Endodermal cell (in vitro differentiated cells): ENCODE measurements around the gene RAB3A. TPM values are rescaled to one million over a fixed set of nuclear protein-coding genes. Genes with fewer than 3 reads are reported as not detected.

Experiments
- DNase-seq: peaks from one replicate; pipeline ENCODE4 v3.0.0-alpha.2; 2017
- H3K27ac ChIP-seq: 2 replicates; pipeline ENCODE4 v1.5.1; 2013; ENCODE audit warnings: mild to moderate bottlenecking, low read depth, low read length, moderate library complexity
- H3K27me3 ChIP-seq: 2 replicates; pipeline ENCODE4 v1.6.1; 2013; ENCODE audit warnings: mild to moderate bottlenecking, low read length, moderate library complexity; ENCODE audit not compliant: insufficient read depth, control insufficient read depth, poor library complexity, severe bottlenecking
- H3K36me3 ChIP-seq: 2 replicates; pipeline ENCODE4 v1.7.0; 2013; ENCODE audit warnings: mild to moderate bottlenecking, low read length, moderate library complexity; ENCODE audit not compliant: control insufficient read depth, insufficient read depth
- H3K4me1 ChIP-seq: one replicate; pipeline ENCODE4 v1.7.0; 2013; ENCODE audit warnings: low read length; ENCODE audit not compliant: control insufficient read depth, insufficient read depth
- H3K4me3 ChIP-seq: 2 replicates; pipeline ENCODE4 v1.5.1; 2013; ENCODE audit warnings: mild to moderate bottlenecking, low read length, moderate library complexity
- H3K9ac ChIP-seq: 2 replicates; pipeline ENCODE4 v1.6.1; 2013; ENCODE audit warnings: mild to moderate bottlenecking, low read length, moderate library complexity; ENCODE audit not compliant: poor library complexity, severe bottlenecking; ENCODE audit errors: extremely low read depth
- H3K9me3 ChIP-seq: 2 replicates; pipeline ENCODE4 v1.6.1; 2013; ENCODE audit warnings: mild to moderate bottlenecking, low read length, moderate library complexity; ENCODE audit not compliant: control insufficient read depth
- H3K27ac Mint-ChIP-seq: 2 replicates; pipeline ENCODE4 v1.8.0; 2020; ENCODE audit warnings: mixed read lengths
- H3K27me3 Mint-ChIP-seq: 2 replicates; pipeline ENCODE4 v1.8.0; 2021; ENCODE audit warnings: mild to moderate bottlenecking, mixed read lengths; ENCODE audit not compliant: insufficient read depth
- H3K36me3 Mint-ChIP-seq: 2 replicates; pipeline ENCODE4 v1.8.0; 2020; ENCODE audit warnings: low read depth, mixed read lengths
- H3K4me1 Mint-ChIP-seq: 2 replicates; pipeline ENCODE4 v1.8.0; 2020; ENCODE audit warnings: mixed read lengths
- H3K4me3 Mint-ChIP-seq: 2 replicates; pipeline ENCODE4 v1.8.0; 2020; ENCODE audit warnings: mild to moderate bottlenecking, moderate library complexity, mixed read lengths
- H3K9me3 Mint-ChIP-seq: 2 replicates; pipeline ENCODE4 v1.8.0; 2020; ENCODE audit warnings: mild to moderate bottlenecking, mixed read lengths
- WGBS, 2 experiments: methylation state at CpG; one replicate each; pipeline versions ENCODE4 v1.1.5 to v1.1.7; 2013; ENCODE audit warnings: missing lambda C conversion rate in 2 of 2, mixed read lengths in 1 of 2; ENCODE audit not compliant: insufficient coverage in 1 of 2, insufficient read length in 1 of 2; 5-methylcytosine and 5-hydroxymethylcytosine counted together
- total RNA-seq, 2 donors: library from RNA; stranded (reverse); fragmentation: NEBNext Ultra II Directional in 1 of 2; extraction: Animal tissue kit (Norgen Biotek cat#: 25700) in 1 of 2; gene quantifications; 2 replicates in 1 of 2; 3 replicates in 1 of 2; pipeline ENCODE4 v1.2.1, GENCODE V29; 2021
- TF ChIP-seq, protein P1 (sequence below): fragments of 200-600 bp; sonication (generic); conservative IDR thresholded peaks from 2 replicates; pipeline ENCODE4 v1.5.0; 2021; ENCODE audit warnings: antibody characterized with exemption, mild to moderate bottlenecking

The RAB3A gene
- total RNA-seq, 2 donors from 2014 or later = 3.6 to 3.9 TPM

DNA sequence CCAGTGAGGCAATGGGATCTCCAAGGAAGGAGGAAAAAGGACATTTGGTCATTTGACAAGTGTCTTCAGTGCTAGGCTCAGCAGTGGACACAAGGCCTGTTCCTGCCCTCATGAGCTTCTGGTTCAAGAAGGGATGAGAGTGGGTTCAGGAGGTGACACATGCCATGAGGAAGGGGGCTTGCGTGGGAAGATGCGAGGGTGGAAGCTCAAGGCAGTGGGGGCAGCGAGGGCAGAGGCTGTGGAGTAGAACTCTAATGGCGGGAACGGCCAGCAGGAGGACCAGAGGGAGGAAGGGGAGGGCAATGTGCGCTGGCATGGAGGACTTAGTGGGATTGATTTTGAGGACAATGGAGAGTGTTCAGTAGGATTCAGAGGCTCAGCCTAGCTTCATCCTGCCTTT lies 47.6 kb downstream of the RAB3A start:
- H3K9ac ChIP-seq = no peak overlapping the region
- Mint-ChIP-seq H3K4me3 (no peak overlapping the region), H3K27me3 (no peaks in the 10 kb centered on the region)

DNA sequence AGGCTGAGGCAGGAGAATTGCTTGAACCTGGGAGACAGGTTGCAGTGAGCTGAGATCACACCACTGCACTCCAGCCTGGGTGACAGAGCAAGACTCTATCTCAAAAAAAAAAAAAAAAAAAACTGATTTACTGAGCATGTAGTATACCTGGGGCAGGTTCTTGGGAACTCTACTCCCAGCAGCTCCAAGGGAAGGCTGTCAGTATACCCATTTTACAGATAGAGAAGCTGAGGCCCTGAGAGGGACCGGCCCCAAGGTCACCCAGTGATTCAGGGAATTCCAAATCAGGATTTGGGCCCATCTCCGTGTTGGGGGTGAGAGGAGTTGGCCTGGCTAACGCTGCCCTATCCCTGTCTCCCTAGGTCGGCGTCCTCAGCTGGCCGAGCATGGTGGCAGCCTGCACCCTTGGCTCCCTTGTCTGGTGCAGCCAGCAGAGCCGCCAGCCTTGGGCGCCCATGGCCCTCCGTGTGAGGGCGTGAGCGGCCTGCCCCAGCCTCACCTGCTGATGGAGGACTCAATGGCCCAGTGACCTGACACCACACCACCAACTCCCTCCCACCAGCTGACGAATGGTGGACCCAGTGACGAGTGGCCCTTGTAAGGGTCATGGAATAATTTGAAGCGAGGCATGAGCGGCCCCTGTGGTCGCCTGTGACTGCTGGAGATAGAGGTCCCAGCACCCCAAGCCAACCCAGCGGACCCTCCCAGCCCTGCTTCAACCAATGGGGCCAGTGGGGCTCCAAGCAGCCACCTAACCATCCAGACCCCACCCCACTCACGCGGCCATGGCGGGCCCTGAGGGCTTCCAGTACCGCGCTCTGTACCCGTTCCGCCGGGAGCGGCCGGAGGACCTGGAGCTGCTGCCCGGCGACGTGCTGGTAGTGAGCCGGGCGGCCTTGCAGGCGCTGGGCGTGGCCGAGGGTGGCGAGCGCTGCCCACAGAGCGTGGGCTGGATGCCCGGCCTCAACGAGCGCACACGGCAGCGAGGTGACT lies 48.5 kb downstream of the RAB3A start:
- H3K9ac ChIP-seq = no peak overlapping the region
- no peak overlapping the region for H3K27ac Mint-ChIP-seq
- no peaks in the 10 kb centered on the region for H3K4me1 ChIP-seq
- no peaks in the 10 kb centered on the region for H3K9me3 ChIP-seq
- H3K4me3 ChIP-seq = no peak overlapping the region
- no peaks in the 10 kb centered on the region for H3K27me3 ChIP-seq
- peaks cover 7% of the 10 kb centered on the region for H3K4me1 Mint-ChIP-seq
- DNase-seq = no peak
- H3K27me3 Mint-ChIP-seq = no peaks in the 10 kb centered on the region
- H3K36me3 Mint-ChIP-seq = peaks cover 9% of the 10 kb centered on the region
- 95 to 98% methylated on average over 15 to 43 of the region's 43 CpGs for WGBS, 2 experiments
- no peak overlapping the region for H3K27ac ChIP-seq
- peaks cover 8% of the 10 kb centered on the region for H3K36me3 ChIP-seq
- TF ChIP-seq, protein P1, sequence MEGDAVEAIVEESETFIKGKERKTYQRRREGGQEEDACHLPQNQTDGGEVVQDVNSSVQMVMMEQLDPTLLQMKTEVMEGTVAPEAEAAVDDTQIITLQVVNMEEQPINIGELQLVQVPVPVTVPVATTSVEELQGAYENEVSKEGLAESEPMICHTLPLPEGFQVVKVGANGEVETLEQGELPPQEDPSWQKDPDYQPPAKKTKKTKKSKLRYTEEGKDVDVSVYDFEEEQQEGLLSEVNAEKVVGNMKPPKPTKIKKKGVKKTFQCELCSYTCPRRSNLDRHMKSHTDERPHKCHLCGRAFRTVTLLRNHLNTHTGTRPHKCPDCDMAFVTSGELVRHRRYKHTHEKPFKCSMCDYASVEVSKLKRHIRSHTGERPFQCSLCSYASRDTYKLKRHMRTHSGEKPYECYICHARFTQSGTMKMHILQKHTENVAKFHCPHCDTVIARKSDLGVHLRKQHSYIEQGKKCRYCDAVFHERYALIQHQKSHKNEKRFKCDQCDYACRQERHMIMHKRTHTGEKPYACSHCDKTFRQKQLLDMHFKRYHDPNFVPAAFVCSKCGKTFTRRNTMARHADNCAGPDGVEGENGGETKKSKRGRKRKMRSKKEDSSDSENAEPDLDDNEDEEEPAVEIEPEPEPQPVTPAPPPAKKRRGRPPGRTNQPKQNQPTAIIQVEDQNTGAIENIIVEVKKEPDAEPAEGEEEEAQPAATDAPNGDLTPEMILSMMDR = no peak
- no peaks in the 10 kb centered on the region for H3K9me3 Mint-ChIP-seq
- no peak overlapping the region for H3K4me3 Mint-ChIP-seq

More for the DNA sequence above, 47.6 kb downstream of the RAB3A start:
- TF ChIP-seq, protein P1 = no peak
- DNase-seq = no peak
- no peak overlapping the region for H3K4me3 ChIP-seq
- H3K9me3 ChIP-seq = no peaks in the 10 kb centered on the region
- Mint-ChIP-seq H3K9me3 (no peaks in the 10 kb centered on the region), H3K4me1 (peaks cover 7% of the 10 kb centered on the region), H3K27ac (peak overlapping the region; percentile 50), H3K36me3 (peaks cover 10% of the 10 kb centered on the region)
- WGBS, 2 experiments = 90 to 98% methylated on average over 4 to 5 of the region's 6 CpGs
- H3K36me3 ChIP-seq = peaks cover 8% of the 10 kb centered on the region
- no peaks in the 10 kb centered on the region for H3K4me1 ChIP-seq
- H3K27ac ChIP-seq = no peak overlapping the region
- H3K27me3 ChIP-seq = no peaks in the 10 kb centered on the region

DNA sequence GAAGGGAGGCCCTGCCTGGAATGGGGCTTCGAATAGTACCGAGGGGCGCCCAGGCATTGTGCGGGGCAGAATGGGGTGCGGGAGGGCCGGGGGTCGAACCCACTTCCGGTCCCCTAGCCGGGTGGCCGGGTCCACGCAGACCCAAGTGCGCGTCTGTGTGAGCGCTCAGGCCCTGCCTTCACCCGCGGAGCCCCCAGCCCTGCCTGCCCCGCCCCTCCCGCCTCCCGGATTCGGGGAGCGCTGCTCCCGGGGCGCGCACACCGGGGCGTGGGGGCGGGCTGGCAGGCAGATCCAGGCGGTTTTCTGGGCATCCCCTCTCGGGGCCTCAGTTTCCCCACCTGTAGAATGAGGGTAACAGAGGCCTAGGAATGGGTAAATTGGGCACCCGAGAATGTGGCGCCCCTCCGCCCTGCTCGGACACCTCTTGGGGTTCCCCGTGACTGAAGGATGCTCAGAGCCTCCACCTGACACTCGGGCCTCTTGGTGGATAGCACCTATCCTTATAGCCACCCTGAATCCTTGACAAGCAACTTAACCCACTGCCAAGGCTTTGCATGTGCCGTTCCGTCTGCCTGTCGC lies 50.2 kb downstream of the RAB3A start:
- Mint-ChIP-seq H3K27ac (peak overlapping the region; percentile 92), H3K36me3 (peaks cover 4% of the 10 kb centered on the region), H3K27me3 (no peaks in the 10 kb centered on the region), H3K9me3 (no peaks in the 10 kb centered on the region), H3K4me1 (peaks cover 7% of the 10 kb centered on the region), H3K4me3 (peak overlapping the region; percentile 79)
- no peaks in the 10 kb centered on the region for H3K4me1 ChIP-seq
- no peaks in the 10 kb centered on the region for H3K27me3 ChIP-seq
- DNase-seq = no peak
- no peaks in the 10 kb centered on the region for H3K9me3 ChIP-seq
- peaks cover 8% of the 10 kb centered on the region for H3K36me3 ChIP-seq
- 3 to 9% methylated on average over 15 to 38 of the region's 38 CpGs for WGBS, 2 experiments
- peak overlapping the region; percentile 68 for H3K27ac ChIP-seq
- H3K9ac ChIP-seq = peak overlapping the region; percentile 75
- H3K4me3 ChIP-seq = peak overlapping the region; percentile 83
- TF ChIP-seq, protein P1 = no peak
